Measurements from ENCODE around the gene ZFR2.
"Not testable (repeated sequence)": the region's sequence is repeated elsewhere in the genome, so short reads cannot be mapped to it uniquely, and the experiment has no call there.

Gene ZFR2

DNA sequence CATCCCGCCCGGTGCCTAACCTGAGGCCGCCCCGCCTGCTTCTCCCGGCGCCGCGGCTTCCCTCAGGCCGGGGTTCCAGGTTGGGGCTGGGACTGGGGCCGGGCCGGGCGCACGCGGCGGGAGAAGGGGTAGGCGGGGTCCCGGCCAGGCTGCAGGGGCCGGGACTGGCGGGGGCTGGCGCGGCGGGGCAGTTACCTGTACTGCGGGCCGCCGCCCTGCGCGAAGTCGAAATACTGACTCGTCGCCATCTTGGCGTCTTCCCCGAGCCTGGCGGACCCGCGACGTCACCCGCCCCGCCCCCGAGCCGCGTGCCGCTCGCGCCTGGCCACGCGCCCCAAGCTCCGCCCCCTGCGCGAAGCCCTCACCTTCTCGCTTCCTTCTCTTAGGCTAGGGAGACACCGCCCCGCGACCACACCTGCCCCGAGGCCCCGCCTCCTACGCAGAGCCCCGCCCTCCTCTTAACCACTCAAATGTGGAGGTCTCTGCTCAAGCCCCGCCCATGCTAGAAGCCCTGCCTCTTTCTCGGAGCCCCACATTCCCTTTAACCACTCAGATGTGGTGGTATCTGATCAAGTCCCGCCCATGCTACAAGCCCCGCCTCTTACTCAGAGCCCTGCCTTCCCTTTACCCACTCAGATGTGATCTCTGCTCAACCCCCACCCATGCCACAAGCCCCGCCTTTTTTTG is at the start of gene ZFR2:
TSS of gene ZFR2 (minus strand) at position 269 of the 687 bp plus-strand sequence. CDS start at position 248, 21 bp downstream.
- no peak for DNase-seq

DNA sequence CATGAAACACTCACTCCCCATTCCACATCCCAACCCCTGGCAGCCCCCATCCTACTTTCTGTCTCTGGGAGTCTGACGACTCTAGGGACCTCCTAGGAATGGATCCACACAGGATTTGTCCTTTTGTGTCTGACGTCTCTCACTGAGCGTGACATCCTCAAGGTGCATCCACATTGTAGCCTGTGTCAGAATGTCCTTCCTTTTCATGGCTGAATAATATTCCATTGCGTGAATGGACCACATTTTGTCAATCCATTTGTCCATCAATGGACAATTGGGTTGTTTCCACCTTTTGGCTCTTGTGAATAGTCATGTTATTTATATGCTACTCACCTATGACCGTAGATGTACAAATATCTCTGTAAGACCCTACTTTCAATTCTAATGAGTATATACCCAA is 47.2 kb upstream of the ZFR2 start:
- no peak for DNase-seq

DNA sequence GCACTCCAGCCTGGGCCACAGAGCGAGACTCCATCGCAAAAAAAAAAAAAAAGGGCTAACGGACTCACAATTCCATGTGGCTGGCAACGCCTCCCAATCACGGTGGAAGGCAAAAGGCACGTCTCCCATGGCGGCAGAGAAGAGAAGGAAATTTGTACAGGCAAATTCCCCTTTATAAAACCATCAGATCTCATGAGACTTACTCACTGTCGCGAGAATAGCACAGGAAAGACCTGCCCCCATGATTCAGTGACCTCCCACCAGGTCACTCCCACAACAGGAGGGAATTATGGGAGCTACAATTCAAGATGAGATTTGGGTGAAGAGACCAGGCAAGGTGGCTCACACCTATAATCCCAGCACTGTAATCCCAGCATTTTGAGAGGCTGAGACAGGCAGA is 45.4 kb upstream of the ZFR2 start:
- DNase-seq, result no peak

DNA sequence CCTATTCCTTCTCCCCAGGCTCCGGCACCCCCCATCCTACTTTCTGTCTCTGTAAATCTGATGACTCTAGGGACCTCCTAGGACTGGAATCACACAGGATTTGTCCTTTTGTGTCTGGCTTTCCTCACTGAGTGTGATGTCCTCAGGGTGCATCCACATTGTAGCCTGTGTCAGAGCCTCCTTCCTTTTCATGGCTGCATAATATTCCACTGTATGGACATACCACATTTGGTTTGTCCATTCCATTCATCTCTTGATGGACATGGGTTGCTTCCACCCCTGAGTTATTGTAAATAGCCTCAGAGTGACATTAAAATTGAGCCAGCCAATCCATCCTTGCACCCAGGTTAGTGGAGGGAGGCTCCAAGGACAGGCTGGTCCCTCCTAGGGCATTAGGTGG is 41.3 kb upstream of the ZFR2 start:
- DNase-seq, result no peak

DNA sequence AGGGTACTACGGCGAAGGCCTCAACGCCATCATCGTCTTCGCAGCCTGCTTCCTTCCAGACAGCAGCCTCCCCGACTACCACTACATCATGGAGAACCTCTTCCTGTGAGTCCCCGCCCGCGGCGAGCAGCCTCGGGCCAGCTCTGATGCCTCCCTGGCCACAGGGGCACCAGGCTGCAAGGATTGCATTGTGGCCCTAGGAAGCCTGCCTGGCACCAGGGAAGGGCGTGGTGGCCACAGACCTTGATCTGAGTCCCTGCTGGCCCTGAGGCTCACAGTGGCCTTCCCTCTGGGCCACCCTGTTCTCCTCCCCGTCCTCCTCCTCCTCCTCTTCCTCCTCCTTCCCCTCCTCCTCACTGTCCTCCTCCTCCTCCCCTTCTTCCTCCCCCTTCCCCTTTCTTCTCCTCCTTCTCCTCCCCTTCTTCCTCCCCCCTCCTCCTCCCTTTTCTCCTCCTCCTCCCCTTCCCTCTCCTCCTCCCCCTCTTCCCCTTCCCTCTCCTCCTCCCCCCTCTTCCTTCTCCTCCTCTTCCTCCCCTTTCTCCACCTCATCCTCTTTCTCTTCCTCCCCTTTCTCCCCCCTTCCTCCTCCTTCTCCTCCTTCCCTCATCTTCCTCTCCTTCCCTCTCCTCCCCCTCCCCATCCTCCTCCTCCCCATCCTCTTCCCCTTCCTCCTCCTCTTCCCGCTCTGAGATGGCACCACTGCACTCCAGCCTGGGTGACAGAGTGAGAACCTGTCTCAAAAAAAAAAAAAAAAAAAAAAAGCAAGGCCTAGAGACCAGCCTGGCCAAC is 39.6 kb upstream of the ZFR2 start:
- no peak for DNase-seq

DNA sequence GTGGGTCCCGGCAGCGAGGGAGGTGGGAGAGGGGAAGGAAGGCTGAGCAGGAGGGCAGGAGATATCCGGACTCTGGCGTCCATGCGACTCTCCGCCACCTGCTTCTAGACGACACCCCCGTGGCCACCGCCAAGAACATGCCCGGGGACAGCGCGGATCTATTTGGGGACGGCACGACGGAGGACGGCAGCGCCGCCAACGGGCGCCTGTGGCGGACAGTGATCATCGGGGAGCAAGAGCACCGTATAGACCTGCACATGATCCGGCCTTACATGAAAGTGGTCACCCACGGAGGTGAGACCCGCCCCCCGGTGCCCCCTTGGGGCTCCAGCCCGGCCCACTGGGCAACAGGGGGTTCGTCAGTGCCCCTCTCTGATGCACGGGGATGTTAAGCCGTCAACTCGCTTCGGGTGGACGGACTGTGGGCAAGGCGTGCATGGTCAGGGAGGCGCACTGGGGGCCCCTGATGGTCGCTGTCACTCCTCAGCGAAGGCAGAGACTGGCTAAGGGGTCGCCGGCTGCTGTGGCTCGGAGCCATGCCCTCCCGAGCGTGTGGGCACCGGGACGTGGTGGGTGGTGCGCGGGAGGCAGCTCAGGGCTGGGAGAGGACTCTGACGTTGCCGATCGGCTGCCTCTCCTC is 38.9 kb upstream of the ZFR2 start:
- no peak for DNase-seq

DNA sequence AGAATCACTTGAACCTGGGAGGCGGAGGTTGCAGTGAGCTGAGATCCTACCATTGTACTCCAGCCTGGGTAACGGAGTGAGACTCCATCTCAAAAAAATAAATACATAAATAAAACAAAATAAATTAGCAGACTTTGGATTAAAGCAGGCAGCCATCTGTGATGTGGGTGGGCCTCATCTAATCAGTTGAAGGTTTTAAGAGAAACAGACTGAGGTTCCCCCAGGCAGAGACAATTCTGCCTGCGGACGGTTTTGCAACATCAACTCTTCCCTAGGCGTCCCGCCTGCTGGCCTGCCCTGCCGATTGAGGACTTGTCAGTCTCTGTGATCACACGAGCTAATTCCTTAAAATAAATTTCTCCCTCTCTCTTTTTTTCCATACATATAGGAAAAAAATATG is 35.4 kb upstream of the ZFR2 start:
- DNase-seq, result no peak

DNA sequence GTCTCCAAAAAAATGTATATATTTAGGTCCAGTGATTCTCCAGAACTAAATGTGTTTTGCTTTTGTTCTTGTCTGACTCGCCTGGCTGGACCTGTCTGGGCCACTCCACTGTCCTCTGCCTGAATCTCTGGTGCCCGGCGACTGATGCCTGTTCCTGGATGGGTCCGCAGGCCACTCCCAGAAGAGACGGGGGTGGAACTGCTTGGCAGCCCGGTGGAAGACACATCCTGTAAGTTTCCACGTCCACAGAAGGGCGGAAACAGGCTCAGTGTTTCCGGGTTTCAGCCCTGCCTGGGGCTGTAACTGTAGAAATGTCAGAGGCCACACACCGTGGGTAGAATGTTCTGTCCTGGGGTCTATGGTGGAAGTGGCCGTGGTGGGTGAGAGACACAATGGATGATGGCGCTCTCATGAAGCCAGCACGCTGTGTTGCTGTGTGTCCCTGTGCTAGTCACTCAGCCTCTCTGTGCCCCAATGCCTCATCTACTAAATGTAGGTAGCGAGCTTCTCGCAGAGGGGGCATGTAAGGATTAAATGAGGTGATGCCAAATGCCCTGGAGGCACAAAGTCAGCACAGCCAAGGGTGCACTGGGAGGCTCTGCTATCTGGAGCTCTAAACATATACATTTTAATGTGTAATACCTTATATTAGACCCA is 33.6 kb upstream of the ZFR2 start:
- no peak for DNase-seq

DNA sequence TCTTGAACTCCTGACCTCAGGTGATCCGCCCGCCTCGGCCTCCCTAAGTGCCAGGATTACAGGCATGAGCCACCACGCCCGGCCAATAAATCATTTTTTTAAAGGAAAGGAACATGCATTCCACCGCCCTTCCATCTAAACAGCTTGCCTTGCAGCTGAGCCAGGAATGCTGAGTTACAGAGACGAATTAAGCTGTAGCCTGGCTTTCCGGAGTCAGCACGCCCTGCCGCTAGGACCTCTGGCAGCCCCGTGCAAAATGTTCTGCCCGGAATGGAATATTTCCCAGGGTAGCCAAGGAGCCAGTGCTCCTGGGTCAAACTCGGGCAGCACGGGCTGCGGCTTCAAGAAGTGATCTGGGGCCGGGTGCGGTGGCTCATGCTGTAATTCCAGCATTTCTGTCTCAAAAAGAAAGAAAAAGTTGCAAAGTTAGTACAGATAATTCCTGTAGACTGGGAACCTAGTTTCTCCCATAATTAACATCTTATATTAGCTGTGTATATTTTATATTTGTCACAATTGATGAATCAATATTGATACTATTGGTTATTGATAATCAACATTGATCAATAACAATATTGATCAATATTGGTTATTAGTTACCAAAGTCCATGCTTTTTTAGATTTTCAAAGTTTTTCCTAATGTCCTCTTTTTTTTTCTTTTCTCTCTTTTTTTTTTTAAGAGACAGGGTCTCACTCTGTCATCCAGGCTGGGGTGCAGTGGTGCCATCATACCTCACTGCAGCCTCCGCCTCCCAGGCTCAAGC is 30.9 kb upstream of the ZFR2 start:
- no peak for DNase-seq

DNA sequence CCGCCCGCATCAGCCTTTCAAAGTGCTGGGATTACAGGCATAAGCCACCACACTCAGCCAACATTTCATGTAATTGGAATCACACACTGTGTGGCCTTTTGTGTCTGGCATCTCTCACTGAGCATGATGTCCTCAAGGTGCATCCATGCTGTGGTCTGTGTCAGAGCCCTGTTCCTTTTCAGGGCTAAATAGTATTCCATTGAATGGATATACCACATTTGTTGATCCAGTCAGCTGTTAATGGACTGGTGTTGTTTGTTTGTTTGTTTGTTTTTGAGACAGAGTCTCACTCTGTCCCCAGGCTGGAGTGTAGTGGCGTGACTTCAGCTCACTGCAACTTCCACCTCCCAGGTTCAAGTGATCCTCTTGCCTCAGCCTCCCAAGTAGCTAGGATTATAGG is 29.6 kb upstream of the ZFR2 start:
- no peak for DNase-seq

DNA sequence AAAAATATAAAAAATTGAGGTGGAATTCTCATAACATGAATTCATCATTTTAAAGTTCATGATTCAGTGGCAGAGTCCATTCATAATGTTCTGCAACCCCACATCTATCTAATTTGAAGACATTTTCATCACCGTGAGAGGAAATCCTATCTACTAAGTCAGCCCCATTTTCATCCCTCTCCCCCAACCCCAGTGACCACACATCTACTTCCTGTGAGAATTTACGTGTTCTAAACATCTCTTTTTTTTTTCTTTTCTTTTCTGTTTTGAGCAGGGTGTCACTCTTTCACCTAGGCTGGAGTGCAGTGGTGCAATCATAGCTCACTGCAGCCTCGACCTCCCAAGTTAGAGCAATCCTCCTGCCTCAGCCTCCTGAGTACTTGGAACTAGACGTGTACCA is 29.1 kb upstream of the ZFR2 start:
- DNase-seq, result no peak

DNA sequence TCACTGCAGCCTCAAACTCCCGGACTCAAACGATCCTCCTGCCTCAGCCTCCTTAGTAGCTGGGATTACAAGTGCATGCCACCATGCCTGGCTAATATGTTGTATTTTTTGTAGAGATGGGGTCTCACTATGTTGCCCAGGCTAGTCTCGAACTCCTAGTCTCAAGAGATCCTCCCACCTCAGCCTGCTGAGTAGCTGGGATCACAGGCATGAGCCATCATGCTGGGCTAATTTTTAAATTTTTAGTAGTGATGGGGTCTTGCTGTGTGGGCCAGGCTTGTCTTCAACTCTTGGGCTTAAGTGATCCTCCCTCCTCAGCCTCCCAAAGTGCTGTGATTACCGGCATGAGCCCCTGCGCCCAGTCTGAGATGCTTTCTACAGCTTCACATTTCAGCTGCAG is 26.9 kb upstream of the ZFR2 start:
- DNase-seq, result no peak

DNA sequence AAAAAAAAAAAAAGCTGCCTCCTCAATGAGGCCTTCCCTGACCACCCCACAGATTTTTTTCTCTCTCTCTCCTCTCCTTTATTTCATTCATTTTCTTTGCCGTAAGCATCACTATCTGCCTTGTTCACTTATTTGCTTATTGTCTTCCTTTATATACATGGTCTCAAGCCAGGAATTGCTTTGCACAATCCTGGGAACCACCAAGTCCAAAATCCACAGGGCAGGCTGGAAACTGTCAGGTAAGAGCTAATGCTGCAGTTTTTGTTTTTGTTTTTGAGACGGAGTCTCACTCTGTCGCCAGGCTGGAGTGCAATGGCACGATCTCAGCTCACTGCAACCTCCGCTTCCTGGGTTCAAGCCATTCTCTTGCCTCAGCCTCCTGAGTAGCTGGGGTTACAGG is 26.1 kb upstream of the ZFR2 start:
- not testable (repeated sequence) for DNase-seq

DNA sequence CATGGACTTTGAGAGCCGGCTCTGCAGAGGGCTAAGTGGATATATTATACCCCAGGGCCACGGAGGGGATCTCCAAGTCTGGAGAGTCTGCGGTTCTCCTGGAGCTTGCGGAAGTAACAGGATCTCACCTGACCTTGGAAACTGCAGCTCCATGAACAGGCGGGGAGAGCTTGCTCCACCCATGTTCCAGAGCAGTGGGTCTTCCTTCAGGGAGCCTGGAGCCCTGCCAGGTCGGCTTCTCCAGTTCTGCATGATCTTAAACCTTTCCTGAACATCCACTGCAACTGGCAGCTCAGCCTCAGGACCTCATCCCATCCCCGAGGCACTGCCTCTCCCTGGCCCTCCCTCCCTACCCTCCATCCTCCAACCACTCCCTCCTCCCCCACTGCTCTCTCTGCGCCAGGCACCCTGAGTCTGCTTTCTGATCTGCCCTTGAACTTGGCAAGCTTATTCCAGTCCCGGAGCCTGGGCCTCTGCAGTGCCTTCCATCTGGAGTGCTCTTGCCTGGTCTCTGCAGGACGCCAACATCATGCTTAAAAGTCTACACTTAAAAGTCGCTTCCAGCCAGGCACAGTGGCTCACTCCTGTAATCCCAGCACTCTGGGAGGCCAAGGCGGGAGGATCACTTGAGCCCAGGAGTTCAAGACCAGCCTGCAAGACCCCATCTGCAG is 24.8 kb upstream of the ZFR2 start:
- no peak for DNase-seq

DNA sequence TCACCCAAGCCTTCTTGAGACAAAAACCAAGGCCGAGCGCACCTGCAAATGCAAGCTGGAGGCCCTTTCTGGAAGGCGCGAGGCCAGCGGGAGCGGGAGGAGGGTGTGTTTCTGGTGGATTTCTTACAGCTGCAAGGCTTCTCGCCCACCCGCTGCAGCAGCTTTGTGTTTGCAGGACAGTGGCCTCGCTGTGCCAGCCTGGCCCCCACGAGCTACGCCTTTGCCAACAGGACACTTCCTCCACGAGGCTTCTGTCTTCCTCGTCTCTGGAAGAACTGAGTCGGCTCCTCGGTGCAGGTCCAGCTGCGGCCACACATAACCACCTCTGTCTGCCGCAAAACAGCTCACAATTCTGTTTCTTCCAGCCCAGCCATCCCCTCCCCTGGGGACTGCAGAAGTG is 21.8 kb upstream of the ZFR2 start:
- DNase-seq, result no peak

DNA sequence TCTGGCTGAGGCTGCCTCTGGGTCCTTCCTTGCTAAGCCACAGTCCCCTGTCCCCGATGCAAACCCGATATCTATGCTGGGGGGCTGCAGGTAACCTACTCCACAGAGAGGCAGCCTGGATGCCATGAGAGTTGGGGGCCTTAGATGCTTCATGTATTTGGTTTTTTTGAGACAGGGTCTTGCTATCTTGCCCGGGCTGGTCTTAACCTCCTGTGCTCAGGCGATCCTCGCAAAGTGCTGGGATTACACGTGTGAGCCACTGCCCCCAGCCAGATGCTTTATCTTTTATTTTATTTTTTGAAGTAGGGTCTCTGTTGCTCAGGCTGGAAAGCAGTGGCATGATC is 13.2 kb upstream of the ZFR2 start:
- DNase-seq, result no peak

DNA sequence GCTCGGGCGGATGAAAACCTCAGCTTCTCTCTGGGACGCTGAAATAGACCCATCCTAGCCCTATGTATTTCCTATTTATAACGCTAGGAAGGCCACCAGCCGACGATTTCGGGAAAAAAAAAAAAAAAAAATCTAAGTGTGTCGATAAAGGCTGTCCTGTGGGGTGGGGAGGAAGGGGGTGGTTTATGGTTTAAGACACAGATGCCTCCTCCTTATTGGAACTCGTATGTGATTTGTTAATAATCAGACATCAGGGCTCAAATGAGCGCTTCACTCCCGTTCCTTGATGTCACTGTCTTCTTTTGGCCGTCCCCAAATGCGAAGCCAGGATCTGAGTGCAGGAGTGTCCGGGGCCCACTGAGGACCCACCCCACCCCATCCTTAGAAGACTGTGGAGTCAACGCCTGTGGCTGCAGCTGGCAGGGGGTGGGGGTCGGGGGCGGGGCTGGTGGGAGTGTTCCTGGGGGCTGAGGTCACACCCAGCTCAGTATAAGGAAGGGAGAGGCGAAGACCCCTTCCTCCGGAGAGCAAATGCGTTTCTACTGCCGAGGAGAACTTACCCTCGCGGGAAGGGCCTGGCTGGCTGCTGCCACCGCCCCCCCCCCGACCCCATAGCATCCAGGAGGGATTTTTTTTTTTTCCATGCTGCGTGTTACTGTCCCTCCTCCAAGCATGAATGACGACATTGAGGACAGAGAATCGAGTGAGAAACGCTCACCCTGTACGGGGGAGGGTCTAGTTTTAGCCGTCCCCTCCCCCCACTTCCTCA is 12.6 kb upstream of the ZFR2 start:
- no peak for DNase-seq

DNA sequence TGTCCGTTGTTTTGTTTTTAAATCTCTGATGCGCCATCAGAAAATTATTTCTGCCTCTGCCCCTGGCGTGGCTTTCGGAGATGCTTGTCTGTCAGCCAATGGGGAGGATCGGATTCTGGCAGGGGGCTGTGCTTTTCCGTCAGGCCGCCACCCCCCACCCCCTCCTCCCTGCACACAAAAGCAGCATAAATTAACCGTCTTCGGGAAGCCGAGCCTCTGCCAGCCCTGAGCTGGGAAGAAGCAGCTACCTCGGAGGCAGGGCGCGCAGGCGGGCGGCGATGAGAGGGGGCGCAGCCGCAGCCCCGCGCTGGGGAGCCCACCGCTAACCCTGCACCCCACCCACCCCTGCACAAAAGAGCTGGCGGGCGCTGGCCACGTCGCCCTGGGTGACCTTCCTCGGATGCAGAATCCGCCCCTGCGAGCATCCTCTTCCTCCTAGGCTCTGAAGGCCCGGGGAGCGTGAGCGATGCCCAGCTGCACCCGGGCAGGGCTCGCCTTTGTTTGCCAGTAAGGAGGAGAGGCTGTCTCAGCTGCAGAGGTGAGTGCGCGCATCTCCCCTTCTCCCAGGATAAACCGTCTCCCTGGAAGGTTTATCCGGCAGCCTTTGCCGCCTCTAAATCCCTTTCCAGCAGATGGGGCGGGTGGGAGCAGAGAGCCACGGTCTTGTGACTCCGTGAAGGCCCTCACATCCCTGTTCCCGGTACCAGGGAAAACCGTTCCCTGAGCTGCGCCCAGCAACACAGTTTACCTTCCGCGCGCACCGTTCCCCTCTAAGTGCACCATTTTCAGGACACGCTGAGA is 11.8 kb upstream of the ZFR2 start, which contains the start of gene ATCAY:
TSS of gene ATCAY (plus strand) at position 215 of the 801 bp plus-strand sequence. CDS start 5,083 bp downstream, outside the sequence.
- no peak for DNase-seq

DNA sequence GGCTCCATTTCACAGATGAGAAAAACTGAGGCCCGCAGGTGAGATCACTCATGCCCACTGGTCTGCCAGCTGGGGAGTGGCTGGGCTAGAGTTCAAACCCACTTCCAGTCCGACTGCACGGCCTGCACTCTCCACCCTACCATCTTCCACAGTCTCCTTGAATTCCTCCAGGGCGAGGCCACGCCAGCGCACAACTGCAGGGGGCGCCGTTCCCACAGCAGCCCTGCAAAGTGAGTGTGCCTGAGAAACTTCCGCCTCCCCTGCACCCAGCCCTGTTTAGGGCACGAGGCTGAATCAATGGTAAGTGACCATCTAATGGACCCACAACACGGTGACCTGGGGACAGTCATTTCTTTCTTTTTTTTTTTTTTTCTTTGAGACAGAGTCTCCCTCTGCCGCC is 10.8 kb upstream of the ZFR2 start:
- no peak for DNase-seq

DNA sequence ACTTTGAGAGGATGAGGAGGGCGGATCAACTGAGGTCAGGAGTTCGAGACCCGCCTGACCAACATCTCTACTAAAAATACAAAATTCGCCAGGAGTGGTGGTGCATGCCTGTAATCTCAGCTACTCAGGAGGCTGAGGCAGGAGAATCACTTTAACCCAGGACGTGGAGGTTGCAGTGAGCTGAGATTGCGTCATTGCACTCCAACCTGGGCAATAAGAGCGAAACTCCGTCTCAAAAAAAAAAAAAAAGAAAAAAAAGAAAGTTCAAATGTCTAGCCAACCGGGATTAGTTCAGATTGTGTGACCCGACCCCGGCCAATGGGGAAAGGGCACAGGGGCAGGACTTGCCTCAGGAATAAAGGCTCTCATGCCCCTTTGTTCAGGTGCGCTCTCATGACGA is 5.9 kb upstream of the ZFR2 start:
- not testable (repeated sequence) for DNase-seq

DNA sequence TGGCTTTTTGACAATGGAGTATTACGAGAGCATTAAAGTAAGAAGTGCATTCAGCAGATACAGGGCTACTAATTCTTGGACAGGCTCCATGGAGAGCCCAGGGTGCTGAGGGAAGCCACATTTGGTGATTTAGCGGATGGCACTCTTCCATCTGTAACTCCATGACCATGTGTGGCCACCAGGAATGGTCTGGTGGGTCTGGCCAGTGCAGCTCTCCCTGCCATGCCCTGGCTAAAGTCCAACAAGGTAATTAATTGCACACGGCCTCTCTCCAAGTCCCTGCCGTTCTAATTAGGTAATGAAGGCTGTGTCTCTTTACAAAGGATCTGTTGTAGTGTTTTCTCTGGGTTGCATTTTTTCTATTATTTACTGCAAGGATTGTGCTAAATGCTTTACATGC is 4.3 kb upstream of the ZFR2 start:
- DNase-seq, result no peak

Measured in SIG-M5 (cell line).